Nephron (organoid): ENCODE measurements around the gene PRIMA1.
A peak's percentile ranks its signal among the peaks of the same experiment; 100 is the strongest.

Experiments
- H3K27ac Mint-ChIP-seq, 3 experiments: 2 replicates each; pipeline ENCODE4 v1.8.0; 2020; ENCODE audit warnings: mixed read lengths in 3 of 3, mild to moderate bottlenecking in 2 of 3, moderate library complexity in 1 of 3
- H3K27me3 Mint-ChIP-seq: 2 replicates; pipeline ENCODE4 v1.8.0; 2021; ENCODE audit warnings: low read depth, mild to moderate bottlenecking, moderate library complexity, mixed read lengths
- H3K36me3 Mint-ChIP-seq: 2 replicates; pipeline ENCODE4 v1.8.0; 2020; ENCODE audit warnings: low read depth, mixed read lengths
- H3K4me1 Mint-ChIP-seq: 2 replicates; pipeline ENCODE4 v1.8.0; 2020; ENCODE audit warnings: mixed read lengths
- H3K4me3 Mint-ChIP-seq, 3 experiments: 2 replicates each; pipeline ENCODE4 v1.8.0; 2020; ENCODE audit warnings: mild to moderate bottlenecking in 3 of 3, mixed read lengths in 3 of 3, moderate library complexity in 2 of 3
- H3K9me3 Mint-ChIP-seq: 2 replicates; pipeline ENCODE4 v1.8.0; 2020; ENCODE audit warnings: mixed read lengths
- CTCF ChIP-seq, 3 experiments: fragments of 200-600 bp; sonication (generic); IDR thresholded peaks; one replicate each; pipeline ENCODE4 v1.5.0; 2021; ENCODE audit warnings: antibody characterized with exemption in 3 of 3; ENCODE audit not compliant: unreplicated experiment in 3 of 3

Gene PRIMA1

GRCh38 chr14:93741556-93742230, 46.6 kb downstream of the PRIMA1 start:
- peak overlapping the region in 2 of 3 experiments; percentile 16 to 62 for H3K27ac Mint-ChIP-seq
- H3K27me3 Mint-ChIP-seq: peaks cover 18% of the 10 kb centered on the region
- H3K4me3 Mint-ChIP-seq: no peak overlapping the region
- no peaks in the 10 kb centered on the region for H3K36me3 Mint-ChIP-seq
- no peak for TF ChIP-seq CTCF (IDR thresholded peaks at IDR 0.05; ENCODE audit: unreplicated experiment in 3 of 3)
- peaks cover 49% of the 10 kb centered on the region for H3K4me1 Mint-ChIP-seq
- H3K9me3 Mint-ChIP-seq: no peaks in the 10 kb centered on the region

GRCh38 chr14:93737634-93738033, 50.7 kb downstream of the PRIMA1 start:
- Mint-ChIP-seq H3K36me3 (no peaks in the 10 kb centered on the region), H3K9me3 (no peaks in the 10 kb centered on the region), H3K27me3 (peaks cover 28% of the 10 kb centered on the region), H3K4me1 (peaks cover 69% of the 10 kb centered on the region), H3K4me3 (no peak overlapping the region), H3K27ac (peak overlapping the region in 2 of 3 experiments; percentile 39 to 80)
- no peak for TF ChIP-seq CTCF (IDR thresholded peaks at IDR 0.05; ENCODE audit: unreplicated experiment in 3 of 3)

GRCh38 chr14:93736378-93737014, 51.8 kb downstream of the PRIMA1 start:
- Mint-ChIP-seq H3K9me3 (no peaks in the 10 kb centered on the region), H3K36me3 (no peaks in the 10 kb centered on the region), H3K27me3 (peaks cover 34% of the 10 kb centered on the region), H3K4me3 (no peak overlapping the region), H3K4me1 (peaks cover 57% of the 10 kb centered on the region), H3K27ac (peak overlapping the region in 1 of 3 experiments; percentile 11)
- TF ChIP-seq CTCF (IDR thresholded peaks at IDR 0.05; ENCODE audit: unreplicated experiment in 3 of 3): peak in 1 of 3 experiments; percentile 38

GRCh38 chr14:93735206-93735605, 53.1 kb downstream of the PRIMA1 start:
- TF ChIP-seq CTCF (IDR thresholded peaks at IDR 0.05; ENCODE audit: unreplicated experiment in 3 of 3): no peak
- H3K27me3 Mint-ChIP-seq: peaks cover 42% of the 10 kb centered on the region
- H3K4me3 Mint-ChIP-seq: no peak overlapping the region
- no peaks in the 10 kb centered on the region for H3K9me3 Mint-ChIP-seq
- H3K27ac Mint-ChIP-seq: peak overlapping the region in 2 of 3 experiments; percentile 40 to 66
- no peaks in the 10 kb centered on the region for H3K36me3 Mint-ChIP-seq
- H3K4me1 Mint-ChIP-seq: peaks cover 48% of the 10 kb centered on the region

- Mint-ChIP-seq H3K27ac (peak overlapping the region in 2 of 3 experiments; percentile 40 to 43), H3K4me3 (no peak overlapping the region), H3K36me3 (no peaks in the 10 kb centered on the region), H3K9me3 (no peaks in the 10 kb centered on the region), H3K4me1 (peaks cover 45% of the 10 kb centered on the region), H3K27me3 (peaks cover 47% of the 10 kb centered on the region)
- TF ChIP-seq CTCF (IDR thresholded peaks at IDR 0.05; ENCODE audit: unreplicated experiment in 3 of 3): no peak
These were observed 54.0 kb downstream of the PRIMA1 start for GRCh38 chr14:93734086-93734822.
